Pancreas (tissue), 10 donors: Measurements from ENCODE around the gene GP1BA. TPM values are rescaled to one million over a fixed set of nuclear protein-coding genes. Genes with fewer than 3 reads are reported as not detected.

Experiments
- ATAC-seq, 4 donors: fragments of 200-7000 bp; cut with Tn5 transposase; one replicate each; pipeline versions ENCODE4 v1.8.0 to v1.9.1; 2020; ENCODE audit warnings: mild to moderate bottlenecking in 4 of 4, moderate library complexity in 4 of 4
- DNase-seq, 6 donors: peaks; one replicate each; pipeline ENCODE4 v3.0.0-alpha.2; 2020
- FAIRE-seq: peaks from 2 replicates; lab custom pipeline; 2012; peaks lifted over from hg19 to GRCh38; lab: Jason Lieb, UNC
- H3K27ac ChIP-seq, 4 donors: fragments of 200-600 bp; sonication (generic); 1 replicate in 3 of 4; 2 replicates in 1 of 4; pipeline versions ENCODE4 v1.5.0 to v1.8.0; 2020
- H3K27me3 ChIP-seq, 4 donors: fragments of 200-600 bp; one replicate each; pipeline ENCODE4 v1.8.0; 2021
- H3K36me3 ChIP-seq, 3 donors: fragments of 200-600 bp; sonication (generic) in 1 of 3; one replicate each; pipeline versions ENCODE4 v1.5.0 to v1.8.0; 2020 to 2021
- H3K4me1 ChIP-seq, 3 donors: fragments of 200-600 bp; one replicate each; pipeline ENCODE4 v1.8.0; 2021
- H3K4me3 ChIP-seq, 4 donors: fragments of 200-600 bp; sonication (generic) in 2 of 4; one replicate each; pipeline versions ENCODE4 v1.5.0 to v1.8.0; 2020 to 2021
- H3K9me3 ChIP-seq, 4 donors: fragments of 200-600 bp; one replicate each; pipeline ENCODE4 v1.8.0; 2021
- WGBS, 2 donors: extraction: QIAGEN DNeasy Blood & Tissue Kit; methylation state at CpG; one replicate each; pipeline ENCODE4 v1.1.7; 2013; 5-methylcytosine and 5-hydroxymethylcytosine counted together
- intact Hi-C, 3 donors: fragments of 100-400 bp; cut with DNase I; formaldehyde crosslinking; loops; one replicate each; pipeline versions ENCODE4 v1.11.1 to v1.14.2; 2022
- polyA plus RNA-seq, 2 donors: library from polyadenylated mRNA; stranded (reverse); fragments of 200-250 nt; gene quantifications; one replicate each; pipeline ENCODE4 v1.2.3, GENCODE V29; 2013
- total RNA-seq, 6 donors: library from RNA; stranded (reverse); fragmentation: NEBNext Ultra II Directional in 4 of 6; extraction: Animal tissue kit (Norgen Biotek cat#: 25700) in 4 of 6; gene quantifications; one replicate each; pipeline versions ENCODE4 v1.2.1 to v1.2.4, GENCODE V29; 2021 to 2023
- TF ChIP-seq, protein P1 (sequence below), 4 donors: fragments of 200-600 bp; sonication (generic) in 3 of 4; IDR thresholded peaks; one replicate each; pipeline versions ENCODE4 v1.5.0 to v1.8.0; 2021; ENCODE audit warnings: antibody characterized with exemption in 4 of 4
- donor health status: healthy with polysubstance abuse.
- donor health status: DM: no; HTN: no; CAD: no; lungs with moderate emphysema.
- donor health status: DM: no; HTN: no; CAD: no.
- donor health status: control.
- donor health status: control.
- donor health status: Bipolar disorder and iron deficiency.
- donor health status: DM: yes; HTN: yes; CAD: no.
- donor health status: DM: no; HTN: no; CAD: no.
- donor health status: DM: no; HTN: no; CAD: no.
- donor health status: DM: yes; HTN: yes; CAD: no.

Gene GP1BA
- total and polyA plus RNA-seq, 8 donors, result 0.06 to 0.37 (median 0.13) TPM; not detected in 4

DNA sequence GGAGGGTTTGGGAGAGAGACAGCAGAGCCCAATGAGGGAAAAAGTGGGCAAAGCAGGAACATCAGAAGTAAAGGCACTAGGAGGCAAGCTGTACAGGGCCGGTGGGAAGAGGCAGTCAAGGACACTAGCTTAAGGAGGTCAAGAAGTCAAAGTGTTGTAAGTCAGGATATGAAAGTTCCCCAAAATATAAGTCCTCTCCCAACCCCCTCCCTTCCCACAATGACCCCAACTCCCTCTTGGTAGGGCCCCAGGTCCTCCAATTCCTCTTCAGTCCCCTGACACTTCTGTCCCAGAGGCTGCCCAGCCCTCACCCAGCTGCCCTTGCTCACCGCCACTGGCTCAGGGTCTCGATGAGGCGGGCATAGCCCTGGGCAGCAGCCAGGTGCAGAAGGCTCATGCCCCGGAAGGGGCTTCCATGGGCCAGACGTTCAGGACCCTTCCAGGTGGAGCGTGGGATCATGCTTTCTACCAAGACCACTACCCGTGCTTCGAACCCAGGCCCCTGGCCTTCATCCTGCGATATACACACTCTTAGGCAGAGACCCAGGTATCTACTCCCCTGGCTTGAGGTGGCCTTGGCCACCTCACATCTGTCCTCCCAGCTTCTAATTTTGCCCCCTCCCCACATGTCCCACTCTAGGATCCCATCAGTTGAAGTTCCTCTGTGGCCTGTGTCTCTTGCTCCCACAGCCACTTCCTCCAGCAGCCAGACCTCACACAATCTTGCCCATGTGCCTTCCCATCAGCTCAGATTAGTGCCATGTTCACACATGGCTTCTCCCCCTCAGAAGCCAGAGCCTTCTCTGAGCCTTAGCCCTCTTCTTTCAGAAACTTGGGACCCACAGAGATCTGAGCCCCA, 41.4 kb downstream of the GP1BA start:
- Histone ChIP-seq H3K36me3 (peaks cover 0 to 24% (median 0%) of the 10 kb centered on the region in 3 donors), H3K9me3 (no peaks in the 10 kb centered on the region), H3K4me1 (peaks cover 0 to 9% (median 4%) of the 10 kb centered on the region in 3 donors), H3K4me3 (no peak overlapping the region), H3K27ac (no peak overlapping the region), H3K27me3 (no peaks in the 10 kb centered on the region)
- intact Hi-C loops, result no loop called here
- ATAC-seq (no peak), DNase-seq (no peak), FAIRE-seq (no peak)
- TF ChIP-seq, protein P1, sequence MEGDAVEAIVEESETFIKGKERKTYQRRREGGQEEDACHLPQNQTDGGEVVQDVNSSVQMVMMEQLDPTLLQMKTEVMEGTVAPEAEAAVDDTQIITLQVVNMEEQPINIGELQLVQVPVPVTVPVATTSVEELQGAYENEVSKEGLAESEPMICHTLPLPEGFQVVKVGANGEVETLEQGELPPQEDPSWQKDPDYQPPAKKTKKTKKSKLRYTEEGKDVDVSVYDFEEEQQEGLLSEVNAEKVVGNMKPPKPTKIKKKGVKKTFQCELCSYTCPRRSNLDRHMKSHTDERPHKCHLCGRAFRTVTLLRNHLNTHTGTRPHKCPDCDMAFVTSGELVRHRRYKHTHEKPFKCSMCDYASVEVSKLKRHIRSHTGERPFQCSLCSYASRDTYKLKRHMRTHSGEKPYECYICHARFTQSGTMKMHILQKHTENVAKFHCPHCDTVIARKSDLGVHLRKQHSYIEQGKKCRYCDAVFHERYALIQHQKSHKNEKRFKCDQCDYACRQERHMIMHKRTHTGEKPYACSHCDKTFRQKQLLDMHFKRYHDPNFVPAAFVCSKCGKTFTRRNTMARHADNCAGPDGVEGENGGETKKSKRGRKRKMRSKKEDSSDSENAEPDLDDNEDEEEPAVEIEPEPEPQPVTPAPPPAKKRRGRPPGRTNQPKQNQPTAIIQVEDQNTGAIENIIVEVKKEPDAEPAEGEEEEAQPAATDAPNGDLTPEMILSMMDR (IDR thresholded peaks at IDR 0.05), result no peak
- 85 to 88% methylated on average over 10 of the region's 10 CpGs for WGBS, 2 donors

- intact Hi-C loops, result no loop called here
- H3K27ac ChIP-seq, result no peak overlapping the region
- WGBS, 2 donors, result 85 to 90% methylated on average over 9 of the region's 9 CpGs
- H3K4me3 ChIP-seq, result no peak overlapping the region
- no peaks in the 10 kb centered on the region for H3K27me3 ChIP-seq
- ATAC-seq (no peak), DNase-seq (no peak), FAIRE-seq (no peak)
- H3K9me3 ChIP-seq, result no peaks in the 10 kb centered on the region
- TF ChIP-seq, protein P1 (IDR thresholded peaks at IDR 0.05), result no peak
- peaks cover 0 to 4% (median 3%) of the 10 kb centered on the region in 3 donors for H3K4me1 ChIP-seq
- peaks cover 0 to 24% (median 0%) of the 10 kb centered on the region in 3 donors for H3K36me3 ChIP-seq
These were observed 42.1 kb downstream of the GP1BA start for GRCh38 chr17:4974115-4974670.

- intact Hi-C loops, result no loop called here
- ATAC-seq (peak in 1 of 4 donors; percentile 28), FAIRE-seq (no peak)
These were observed 46.6 kb downstream of the GP1BA start for GRCh38 chr17:4978726-4979125.

GRCh38 chr17:4980644-4981216, 48.7 kb downstream of the GP1BA start:
- Histone ChIP-seq H3K4me3 (no peak overlapping the region), H3K27ac (no peak overlapping the region), H3K4me1 (peaks cover 0 to 2% (median 1%) of the 10 kb centered on the region in 3 donors), H3K36me3 (peaks cover 0 to 15% (median 6%) of the 10 kb centered on the region in 3 donors), H3K27me3 (no peaks in the 10 kb centered on the region), H3K9me3 (no peaks in the 10 kb centered on the region)
- peak; percentile 66 to 80 (median 76) for ATAC-seq
- FAIRE-seq, result no peak
- no peak for DNase-seq
- TF ChIP-seq, protein P1 (IDR thresholded peaks at IDR 0.05), result peak; percentile 37 to 83 (median 67)
- 31 to 36% methylated on average over 6 of the region's 6 CpGs for WGBS, 2 donors
- intact Hi-C loops, result loop anchor here in 2 of 3 donors (2.0 to 10.0 kb wide), 2 partner anchors 46 to 82 kb away; partner anchors contain the start of gene GP1BA (in 1 of the 2)

More at GRCh38 chr17:4978726-4979125, 46.6 kb downstream of the GP1BA start:
- Histone ChIP-seq H3K27me3 (no peaks in the 10 kb centered on the region), H3K27ac (no peak overlapping the region), H3K36me3 (peaks cover 0 to 15% (median 6%) of the 10 kb centered on the region in 3 donors), H3K4me3 (no peak overlapping the region), H3K9me3 (no peaks in the 10 kb centered on the region), H3K4me1 (peaks cover 0 to 4% (median 3%) of the 10 kb centered on the region in 3 donors)
- TF ChIP-seq, protein P1 (IDR thresholded peaks at IDR 0.05), result no peak
- no peak for DNase-seq
